ENCODE results near the gene JAK1.
"Not testable (repeated sequence)": the region's sequence is repeated elsewhere in the genome, so short reads cannot be mapped to it uniquely, and the experiment has no call there.

Gene JAK1

DNA sequence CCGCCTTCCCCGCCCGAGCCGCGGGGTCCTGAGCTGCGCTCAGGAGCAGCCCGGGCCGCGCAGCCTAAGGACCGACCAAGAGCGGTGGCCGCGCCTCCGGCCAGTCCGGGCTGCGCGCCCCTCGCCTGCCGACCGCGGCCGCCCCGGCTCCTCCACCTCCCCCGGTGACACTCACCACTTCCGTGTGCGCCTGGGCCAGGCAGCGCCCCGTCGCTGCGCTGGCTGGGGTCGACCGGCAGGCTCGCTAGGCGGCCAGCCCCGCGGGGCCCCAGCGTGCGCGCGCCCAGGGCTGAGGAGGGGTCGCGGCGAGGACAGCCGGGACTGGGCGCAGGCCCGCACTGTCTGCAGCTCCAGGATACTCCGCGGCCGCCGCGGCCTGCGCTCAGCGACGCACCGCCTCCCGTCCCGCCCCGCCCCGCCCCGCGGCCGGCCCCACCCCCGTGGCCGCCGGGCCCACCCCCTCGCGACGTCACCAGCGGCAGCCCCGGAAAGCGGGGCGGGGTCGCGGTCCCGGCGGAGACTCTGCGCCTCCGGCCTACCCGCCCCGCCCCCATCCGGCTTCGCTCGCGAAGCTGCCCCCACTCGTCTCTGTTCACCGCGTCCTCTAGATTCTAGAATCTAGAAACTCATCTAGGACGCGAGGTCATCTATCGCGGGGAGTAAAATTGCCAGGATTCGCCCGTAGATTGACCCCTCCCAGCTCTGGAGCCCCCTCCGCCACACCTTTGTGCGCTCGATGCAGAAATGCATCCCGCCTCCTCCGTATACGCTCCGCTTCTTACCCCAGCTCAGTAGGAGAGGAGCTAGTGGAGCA lies at the start of gene JAK1:
Gene JAK1, minus strand, starts transcription at position 392 of the 814 bp plus-strand sequence. CDS start 80,285 bp downstream, outside the sequence.
- peak; percentile 90 for DNase-seq

DNA sequence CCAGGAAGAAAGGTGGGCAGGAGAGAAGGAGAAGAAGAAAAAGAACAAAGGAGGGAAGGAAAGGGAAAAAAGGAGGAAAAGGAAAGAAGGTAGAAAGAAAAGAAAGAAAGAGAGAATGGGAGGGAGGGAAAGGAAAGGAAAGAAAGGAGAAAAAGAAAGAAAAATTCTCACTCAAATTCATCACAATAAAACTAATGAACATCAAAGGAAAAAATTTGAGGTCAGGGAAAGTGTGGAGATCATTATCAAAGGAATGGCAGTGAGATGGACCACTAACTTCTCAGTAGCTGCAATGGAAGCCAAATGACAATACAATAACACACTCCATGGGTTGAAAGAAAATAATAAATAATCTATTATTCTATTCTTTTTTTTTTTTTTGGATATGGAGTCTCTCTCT lies 48.0 kb upstream of the JAK1 start:
- DNase-seq: no peak

DNA sequence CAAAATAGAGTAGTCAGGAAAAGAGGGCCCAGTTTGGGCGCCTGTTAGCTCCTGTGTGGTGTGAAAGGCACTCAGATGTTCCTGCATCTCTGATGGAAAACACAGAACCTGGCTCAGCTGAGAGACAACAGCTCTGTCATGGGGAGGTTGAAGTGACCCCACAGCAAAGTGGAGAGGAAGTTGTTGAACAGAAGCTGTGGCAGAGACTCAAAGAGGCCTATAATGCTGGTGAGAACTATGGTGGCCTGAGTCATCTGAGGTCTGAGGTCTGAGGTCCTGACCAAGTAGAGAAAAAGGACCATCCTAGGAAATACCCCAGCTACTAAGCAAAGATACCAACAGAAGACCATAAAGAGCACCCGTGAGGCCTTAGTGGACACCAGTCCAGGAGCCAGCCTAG lies 45.6 kb upstream of the JAK1 start:
- DNase-seq: peak; percentile 31

DNA sequence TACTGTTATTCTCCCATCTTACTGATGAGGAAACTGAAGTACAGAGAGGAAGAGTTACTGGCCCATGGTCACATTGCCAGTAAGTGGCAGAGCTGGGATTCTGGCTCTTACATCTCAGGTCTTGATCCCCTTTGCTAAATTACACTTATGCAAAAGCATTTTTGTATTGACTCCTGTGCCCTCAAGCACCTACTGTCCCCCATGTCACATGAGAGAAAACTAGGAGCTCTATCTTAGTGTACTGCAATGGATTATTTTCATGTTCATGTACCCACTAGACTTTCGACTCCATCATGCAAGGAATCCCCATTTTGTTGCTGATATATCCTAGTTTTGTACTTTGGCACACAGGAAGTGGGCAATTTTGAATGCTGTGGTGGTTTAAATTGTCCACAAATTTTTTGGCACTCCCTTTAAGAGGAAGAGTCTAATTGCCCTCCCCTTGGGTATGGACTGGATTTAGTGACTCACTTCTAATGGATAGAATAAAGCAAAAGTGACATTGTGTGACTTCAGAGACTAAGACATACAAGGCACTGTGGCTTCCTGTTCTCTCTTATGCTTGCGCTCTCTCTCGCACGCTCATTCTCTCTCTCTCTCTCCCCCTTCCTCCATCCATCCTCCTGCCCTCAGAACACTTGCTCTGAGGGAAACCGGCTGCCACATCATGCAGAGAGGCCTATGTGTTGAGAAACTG lies 43.5 kb upstream of the JAK1 start:
- DNase-seq: no peak

DNA sequence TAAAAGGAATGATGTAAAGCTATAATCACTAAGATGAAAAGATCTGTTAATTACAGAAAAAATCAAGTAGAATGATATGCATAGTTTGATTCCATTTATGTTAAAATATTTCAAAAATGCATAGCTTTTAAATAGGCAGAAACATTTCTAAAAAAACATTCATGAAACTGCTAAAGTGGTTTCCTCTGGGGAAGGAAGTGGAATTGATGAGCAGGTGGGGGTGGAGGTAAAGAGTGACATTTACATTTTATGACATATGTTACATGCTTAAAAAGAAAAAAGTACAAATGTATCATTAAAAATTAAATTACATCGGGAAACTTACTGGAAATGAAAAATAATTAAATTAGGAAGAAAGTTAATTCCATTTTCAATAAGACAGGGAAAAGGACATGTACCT lies 42.8 kb upstream of the JAK1 start:
- DNase-seq: no peak

DNA sequence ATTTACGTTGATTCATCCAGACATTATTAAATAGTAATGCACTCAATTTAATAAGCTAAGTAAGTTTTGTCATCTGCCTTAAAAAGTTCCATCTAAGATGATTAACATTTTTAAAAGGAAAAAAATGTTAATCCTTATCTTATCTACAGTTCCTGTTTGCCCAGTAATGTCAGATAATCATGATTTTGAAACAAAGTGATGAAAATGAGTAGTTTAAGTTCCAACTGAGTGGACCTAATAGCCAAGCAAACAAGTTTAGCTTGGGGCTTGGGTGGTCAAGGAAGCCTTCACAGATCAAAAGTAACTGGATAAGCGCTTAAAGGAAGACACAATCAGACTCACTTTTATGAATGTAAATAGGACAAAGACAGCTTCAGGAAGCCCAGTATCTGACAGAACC lies 40.5 kb upstream of the JAK1 start:
- DNase-seq: no peak

DNA sequence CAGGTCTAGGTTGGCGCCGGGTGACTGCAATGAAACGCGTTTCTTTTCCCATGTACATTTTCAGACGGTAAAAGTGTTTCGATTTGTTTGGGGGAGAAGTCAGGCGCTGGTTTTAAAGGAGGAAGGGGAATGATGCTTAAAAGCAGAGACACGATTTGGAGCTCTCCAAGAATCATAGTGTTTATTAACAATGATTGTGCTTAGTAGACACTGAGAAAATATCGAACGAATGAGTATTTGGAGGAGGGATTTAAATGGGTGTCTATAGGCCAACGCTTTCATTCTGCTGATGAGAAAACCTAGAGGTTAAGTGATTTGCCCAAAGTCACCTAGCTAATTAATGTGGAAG lies 36.9 kb upstream of the JAK1 start:
- DNase-seq: no peak

DNA sequence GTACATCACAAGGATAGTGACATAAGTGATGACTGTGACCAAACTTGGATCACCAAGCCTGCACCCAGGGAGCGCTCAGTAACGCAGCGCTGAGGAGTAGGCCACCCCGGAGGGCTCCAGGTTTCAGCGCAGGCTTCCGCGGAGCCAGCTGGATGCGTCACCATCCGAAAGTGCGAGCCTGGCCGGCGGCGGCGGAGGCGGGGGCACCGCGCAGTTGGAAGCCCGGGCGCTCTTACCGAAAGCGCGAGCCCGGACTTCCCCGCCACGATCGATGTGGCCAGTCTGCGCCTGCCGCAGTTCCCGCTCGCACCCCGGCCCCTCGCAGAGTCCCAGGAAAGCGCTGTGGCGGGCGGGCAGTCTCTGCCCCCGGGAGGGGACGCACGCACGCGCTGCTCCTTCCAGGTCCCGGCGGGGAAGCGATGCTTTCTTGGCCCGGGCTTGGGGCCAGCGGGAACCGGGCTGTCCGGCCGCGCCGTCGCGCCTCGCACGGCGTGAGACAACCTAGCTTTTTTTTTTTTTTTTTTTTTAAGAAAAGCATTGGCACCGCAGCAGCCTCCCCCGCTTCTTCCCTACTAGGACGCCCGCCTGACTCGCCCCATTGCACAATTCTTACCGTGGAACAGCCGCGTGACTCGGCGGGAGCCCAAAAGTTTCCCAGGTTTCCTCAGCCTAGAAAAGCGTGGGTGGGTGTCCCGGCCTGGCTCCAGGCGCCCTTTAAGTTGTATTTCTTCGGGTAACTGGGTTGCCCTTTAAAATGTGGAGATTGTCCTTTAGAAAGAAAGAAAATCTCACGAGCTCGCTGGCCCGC lies 36.4 kb upstream of the JAK1 start:
- no peak for DNase-seq

DNA sequence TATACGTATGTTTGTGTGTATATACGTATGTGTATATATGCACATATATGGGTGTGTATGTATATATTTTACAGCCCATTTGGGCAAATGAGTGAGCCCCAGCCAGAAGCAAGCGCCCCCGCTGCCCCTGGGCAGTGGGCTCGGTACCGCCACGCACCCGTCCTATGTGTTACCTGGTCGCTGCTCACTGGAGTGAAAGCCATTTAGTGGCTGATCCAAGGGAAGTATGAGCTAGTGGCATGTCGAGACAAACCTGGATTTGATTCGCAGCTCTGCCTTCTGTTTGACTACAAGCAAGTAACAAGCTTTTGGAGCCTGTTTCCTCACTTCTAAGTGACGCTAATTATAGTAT lies 35.8 kb upstream of the JAK1 start:
- no peak for DNase-seq

DNA sequence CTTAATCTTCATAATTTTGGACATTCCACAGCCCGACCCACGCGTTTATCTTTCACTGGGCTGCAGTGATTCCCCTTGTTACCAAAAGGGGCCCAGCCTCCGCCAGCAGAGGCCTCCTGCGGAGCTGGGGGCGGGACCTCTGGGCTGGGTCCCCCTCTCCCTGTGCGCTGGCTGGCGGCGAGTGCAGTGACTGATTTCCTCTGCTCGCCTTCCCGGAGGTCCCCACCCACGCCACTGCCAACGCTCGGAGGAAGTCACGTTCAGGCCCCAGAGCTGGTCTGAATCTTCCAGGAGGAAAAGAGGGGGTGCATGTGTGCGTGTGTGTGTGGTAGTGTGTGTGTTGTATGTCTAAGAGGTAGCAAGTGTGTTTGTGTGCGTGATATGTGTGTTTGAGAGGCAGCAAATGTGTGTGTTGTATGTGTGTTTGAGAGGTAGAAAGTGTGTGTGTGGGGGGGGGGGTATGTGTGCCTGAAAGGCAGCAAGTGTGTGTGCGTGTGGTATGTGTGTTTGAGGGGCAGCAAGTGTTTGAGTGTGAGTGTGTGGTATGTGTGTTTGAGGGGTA lies 35.0 kb upstream of the JAK1 start:
- DNase-seq: no peak

DNA sequence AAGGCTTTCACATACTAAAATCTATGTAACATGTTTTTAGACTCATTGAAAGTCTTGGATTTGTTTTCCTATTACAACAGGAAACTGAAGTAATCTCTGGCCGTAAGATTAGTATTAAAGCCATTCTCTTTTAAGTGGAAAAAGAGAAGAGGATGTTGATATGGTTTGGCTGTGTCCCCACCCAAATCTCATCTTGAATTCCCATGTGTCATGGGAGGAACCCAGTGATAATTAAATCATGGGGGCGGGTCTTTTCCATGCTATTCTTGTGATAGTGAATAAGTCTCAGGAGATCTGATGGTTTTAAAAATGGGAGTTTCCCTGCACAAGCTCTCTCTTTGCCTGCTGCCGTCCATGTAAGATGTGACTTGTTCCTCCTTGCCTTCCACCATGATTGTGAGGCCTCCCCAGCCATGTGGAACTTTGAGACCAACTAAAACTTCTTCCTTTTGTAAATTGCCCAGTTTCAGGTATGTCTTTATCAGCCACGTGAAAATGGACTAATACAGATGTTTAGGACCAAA lies 32.1 kb upstream of the JAK1 start:
- not testable (repeated sequence) for DNase-seq

DNA sequence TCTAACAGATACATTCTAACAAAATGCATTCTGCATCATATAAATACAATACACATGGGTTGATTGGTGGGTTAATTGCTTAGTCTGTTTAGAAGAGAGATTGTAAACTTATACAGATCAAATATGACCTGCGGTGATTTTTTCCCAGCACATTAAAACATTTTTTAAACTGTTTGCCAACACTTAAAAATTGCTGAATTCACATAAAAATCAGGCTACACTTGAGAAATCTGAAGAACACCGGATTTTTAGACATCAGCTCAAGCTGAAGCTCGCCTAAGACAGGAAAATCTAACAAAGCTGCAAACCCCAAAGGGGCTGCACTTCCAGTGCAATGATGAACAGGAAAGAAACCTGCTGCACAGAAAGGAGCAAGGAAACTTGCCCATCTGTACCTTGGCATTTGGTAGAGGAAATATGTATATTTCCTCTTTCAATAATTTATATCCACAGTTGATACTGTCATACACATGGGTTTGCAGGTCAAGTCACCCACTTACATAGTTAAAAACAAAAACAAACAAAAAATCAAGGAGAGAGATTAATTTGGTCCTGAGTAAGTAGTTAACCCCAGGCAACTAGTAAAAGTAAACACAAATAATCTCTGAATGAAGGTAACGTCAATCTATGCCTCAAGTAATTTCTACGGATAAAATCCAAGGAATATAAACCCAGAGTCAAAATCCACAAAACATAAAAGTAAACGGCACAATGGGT lies 30.4 kb upstream of the JAK1 start:
- DNase-seq: no peak

DNA sequence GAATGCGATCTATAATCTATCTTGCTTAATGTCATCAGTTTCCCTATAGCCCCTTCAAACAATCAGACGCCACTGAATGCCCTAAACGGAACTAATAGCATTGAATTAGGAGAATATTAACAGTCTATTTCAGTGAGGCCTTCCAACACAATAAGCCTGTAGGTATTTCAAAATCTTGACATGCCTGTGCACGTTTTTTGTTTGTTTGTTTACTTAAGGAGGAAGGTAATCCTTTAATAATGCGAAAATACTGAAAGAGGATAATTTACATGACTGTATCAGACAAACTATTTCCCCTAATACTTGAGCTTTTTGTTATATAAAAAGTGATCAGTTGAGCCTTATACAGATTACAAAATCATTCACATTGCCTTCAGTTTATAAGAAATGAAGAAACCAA lies 29.0 kb upstream of the JAK1 start:
- no peak for DNase-seq

DNA sequence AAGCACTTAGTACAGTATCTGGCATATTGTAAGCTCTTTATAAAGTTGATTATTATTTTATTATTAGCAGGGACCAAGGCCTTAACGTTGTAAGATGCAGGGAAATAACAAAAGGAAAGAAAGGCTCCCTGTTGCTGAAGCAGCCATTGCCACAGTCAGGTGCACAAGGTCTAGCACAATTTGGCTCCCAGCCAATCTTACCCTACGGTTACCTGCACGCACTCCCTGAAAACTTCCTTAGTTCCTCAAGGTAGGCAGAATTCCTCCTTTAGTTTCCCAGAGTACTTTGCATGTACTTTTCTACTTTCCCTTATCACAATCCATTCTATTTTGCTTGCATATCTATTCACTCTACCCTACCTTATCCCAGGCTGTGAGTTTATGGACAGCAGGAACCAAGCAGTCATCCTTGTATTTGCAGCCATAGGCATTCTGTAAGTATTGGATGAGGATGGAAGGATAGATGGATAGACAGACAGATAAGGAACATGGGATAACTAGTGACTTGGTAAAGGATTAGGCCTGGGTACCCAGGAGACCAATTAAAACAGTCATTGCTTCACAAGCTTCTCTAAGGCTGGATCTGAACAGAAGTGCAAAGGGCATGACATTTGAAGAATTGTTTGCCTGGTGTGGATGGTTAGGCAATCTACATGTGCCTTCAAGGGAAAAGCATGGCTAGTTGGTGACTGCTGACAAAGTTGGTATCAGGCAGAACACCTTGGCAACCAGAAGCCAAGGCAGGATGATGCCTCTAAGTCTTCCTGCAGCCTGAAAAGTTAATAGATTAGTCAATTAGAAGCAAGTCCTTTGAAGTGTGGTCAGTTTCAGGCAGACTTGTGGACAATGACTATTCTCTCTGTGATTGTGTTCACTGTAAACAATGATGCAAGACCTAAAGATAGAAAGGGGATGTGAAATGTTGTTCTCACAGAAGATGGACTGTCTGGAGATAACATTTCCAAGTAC lies 20.8 kb upstream of the JAK1 start:
- no peak for DNase-seq

DNA sequence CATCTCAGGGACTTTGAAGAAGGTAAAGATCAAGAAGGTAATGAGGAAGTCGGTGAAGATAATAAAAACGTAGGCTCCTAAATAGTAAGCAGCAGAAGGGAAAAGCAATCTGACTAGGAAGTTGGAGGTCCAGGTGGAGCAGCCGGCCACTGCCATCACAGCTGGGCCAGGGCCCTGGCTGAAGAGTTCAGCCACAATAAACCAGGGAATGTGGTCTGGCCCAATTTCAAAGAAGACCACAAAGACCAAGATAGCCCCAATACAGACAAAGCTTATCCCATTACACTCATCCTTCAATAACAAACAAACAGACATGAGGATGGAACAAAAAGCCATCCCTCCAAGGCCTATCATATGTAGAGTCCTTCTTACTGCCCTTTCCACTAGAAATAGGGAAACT lies 18.4 kb upstream of the JAK1 start:
- no peak for DNase-seq

DNA sequence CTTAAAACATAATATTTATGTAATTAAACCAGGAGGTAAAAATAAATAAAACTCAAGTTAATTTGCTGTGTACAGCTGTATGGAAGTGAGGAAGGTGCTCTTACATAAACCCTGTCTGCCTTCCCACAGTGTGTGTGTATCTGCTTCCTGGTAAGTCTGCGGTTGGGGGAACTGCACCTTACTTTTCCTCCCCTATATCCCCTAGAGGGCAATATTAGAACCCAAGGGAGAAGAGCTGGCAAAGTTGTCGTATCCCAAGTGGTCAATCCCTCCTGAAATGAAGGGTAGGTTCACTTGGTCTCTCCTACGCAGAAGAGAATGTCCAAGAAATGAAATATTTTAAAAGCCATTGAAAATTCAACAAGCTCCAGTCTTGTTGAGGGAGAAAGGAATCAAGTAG lies 17.8 kb upstream of the JAK1 start:
- no peak for DNase-seq

DNA sequence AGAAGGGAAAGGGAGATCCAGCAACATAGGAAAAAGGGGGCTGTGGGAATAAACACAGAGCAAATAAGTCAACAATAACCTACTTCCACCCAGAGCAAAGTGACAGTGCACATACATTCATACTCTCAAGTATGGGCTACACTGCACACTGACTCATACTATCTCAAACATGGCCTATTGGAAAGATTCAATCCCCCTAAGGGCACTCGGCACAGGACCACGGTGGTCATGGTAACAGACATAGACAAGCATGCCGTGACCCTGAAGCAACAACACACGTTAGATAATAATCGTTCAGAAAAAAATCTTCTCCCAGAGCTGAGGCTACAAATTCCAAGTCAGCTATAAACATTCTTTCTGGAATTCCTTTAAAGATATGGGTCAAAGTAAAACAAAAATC lies 16.8 kb upstream of the JAK1 start:
- DNase-seq: no peak

DNA sequence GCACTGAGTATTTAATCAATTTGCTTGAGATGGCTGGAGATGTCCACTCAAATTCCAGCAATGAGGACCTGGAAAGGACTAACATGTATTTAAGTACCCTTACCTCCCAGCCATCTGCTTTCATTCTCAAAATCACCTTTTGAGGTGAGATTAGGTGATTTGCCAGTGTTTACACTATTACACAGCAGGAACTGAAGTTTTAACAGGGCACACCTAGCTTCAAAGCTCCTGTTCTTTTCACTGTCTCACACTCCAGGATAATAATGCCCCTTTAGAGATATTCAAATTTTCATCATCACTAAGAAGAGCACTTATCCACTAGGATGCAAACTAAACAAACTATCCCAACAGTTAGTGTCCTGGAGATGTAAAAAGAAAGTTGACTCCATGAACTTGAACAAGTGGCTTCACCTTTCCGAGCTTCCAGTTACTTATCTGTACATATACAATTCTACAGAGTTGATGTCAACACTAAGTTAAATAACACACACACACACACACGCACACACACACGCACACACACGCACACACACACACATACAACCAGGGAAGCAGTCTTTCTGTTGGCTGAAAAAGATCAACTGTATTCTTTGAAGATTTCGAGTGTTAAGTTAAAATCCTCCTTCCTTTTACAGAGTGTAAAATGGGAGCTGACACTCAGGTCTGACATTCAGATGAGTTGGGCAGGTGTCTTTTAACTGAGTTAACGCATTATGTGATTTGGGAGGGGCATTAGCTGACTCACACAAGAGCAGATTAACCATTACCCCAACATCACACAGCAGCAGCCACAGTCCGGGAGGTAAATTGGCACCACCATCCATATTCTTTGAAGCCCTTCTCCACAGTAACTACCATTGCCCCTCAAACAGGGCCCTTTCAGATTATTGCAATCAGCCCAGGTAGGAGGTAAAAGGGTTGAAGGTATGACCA lies 15.5 kb upstream of the JAK1 start:
- no peak for DNase-seq

DNA sequence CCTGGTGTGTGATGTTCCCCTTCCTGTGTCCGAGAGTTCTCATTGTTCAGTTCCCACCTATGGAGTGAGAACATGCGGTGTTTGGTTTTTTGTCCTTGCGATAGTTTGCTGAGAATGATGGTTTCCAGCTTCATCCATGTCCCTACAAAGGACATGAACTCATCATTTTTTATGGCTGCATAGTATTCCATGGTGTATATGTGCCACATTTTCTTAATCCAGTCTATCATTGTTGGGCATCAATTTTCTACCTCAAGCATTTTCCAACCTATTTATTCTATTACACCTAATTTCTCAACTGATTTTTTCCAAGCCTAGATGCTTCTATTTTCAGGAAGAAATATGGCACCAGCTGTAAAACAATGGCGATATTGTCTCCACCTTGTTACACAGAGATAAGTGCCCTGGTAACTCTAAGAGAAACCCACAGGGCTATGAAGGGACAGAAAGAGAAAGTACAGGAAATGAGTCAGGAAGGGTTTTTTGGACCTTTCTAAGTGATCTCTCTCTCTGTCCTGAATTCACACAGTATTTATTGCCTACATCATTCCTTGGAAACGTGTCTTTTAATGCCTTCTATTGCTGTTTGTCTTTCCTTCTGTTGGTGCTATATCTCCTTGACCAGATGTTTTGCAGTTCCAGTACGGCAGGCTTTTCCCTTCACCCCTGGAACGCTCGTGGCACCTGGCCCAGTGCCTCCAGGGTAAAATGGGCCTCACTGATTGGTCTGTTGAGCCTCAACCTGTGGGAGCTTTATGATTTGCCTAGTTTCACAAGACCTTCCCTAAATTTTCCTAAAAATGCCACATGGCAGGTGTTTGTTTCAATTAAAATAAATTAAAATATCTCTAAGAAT lies 14.6 kb upstream of the JAK1 start:
- DNase-seq: no peak
